Keratinocyte (primary cell): Measurements from ENCODE around the gene TXNRD1. TPM values are rescaled to one million over a fixed set of nuclear protein-coding genes. Genes with fewer than 3 reads are reported as not detected.
A peak's percentile ranks its signal among the peaks of the same experiment; 100 is the strongest.

Experiments used
- DNase-seq: peaks from one replicate; pipeline ENCODE4 v3.0.0-alpha.2; 2011; ENCODE audit warnings: low read depth, missing footprints, low spot score
- FAIRE-seq: peaks from 2 replicates; lab custom pipeline; 2011; peaks lifted over from hg19 to GRCh38; lab: Jason Lieb, UNC
- H2AFZ ChIP-seq: 2 replicates; pipeline ENCODE4 v1.6.0; 2012; ENCODE audit warnings: low read length, control low read depth, inconsistent platforms; ENCODE audit not compliant: control insufficient read depth
- H3K27ac ChIP-seq: 2 replicates; pipeline ENCODE4 v1.5.1; 2011; ENCODE audit warnings: low read length; ENCODE audit not compliant: control insufficient read depth, insufficient read depth
- H3K27me3 ChIP-seq: 3 replicates; pipeline ENCODE4 v1.6.0; 2011; ENCODE audit warnings: low read length; ENCODE audit not compliant: control insufficient read depth, insufficient read depth; ENCODE audit errors: extremely low read depth
- H3K36me3 ChIP-seq, 2 experiments: 2 replicates in 1 of 2; 3 replicates in 1 of 2; pipeline ENCODE4 v1.5.1; 2011; ENCODE audit warnings: low read length in 2 of 2, mild to moderate bottlenecking in 1 of 2; ENCODE audit not compliant: control insufficient read depth in 2 of 2, insufficient read depth in 2 of 2; ENCODE audit errors: extremely low read depth in 1 of 2
- H3K4me1 ChIP-seq: 3 replicates; pipeline ENCODE4 v1.5.1; 2011; ENCODE audit warnings: low read length; ENCODE audit not compliant: control insufficient read depth, insufficient read depth; ENCODE audit errors: extremely low read depth
- H3K4me2 ChIP-seq: 3 replicates; pipeline ENCODE4 v1.6.0; 2011; ENCODE audit warnings: low read depth, low read length; ENCODE audit not compliant: control insufficient read depth, insufficient read depth; ENCODE audit errors: extremely low read depth
- H3K4me3 ChIP-seq, 3 experiments: fragments of 200-600 bp in 1 of 3; sonication (generic) in 1 of 3; 2 replicates in 2 of 3; 3 replicates in 1 of 3; pipeline ENCODE4 v1.5.1; 2011 to 2016; ENCODE audit warnings: low read length in 3 of 3, mild to moderate bottlenecking in 3 of 3, control low read depth in 2 of 3, inconsistent platforms in 1 of 3, low read depth in 1 of 3, mixed read lengths in 1 of 3, mixed run types in 1 of 3, moderate library complexity in 1 of 3; ENCODE audit not compliant: control insufficient read depth in 2 of 3, insufficient read depth in 2 of 3; ENCODE audit errors: extremely low read depth in 1 of 3
- H3K79me2 ChIP-seq: 2 replicates; pipeline ENCODE4 v1.6.0; 2012; ENCODE audit warnings: low read length; ENCODE audit not compliant: control insufficient read depth, insufficient read depth
- H3K9ac ChIP-seq: 3 replicates; pipeline ENCODE4 v1.6.0; 2011; ENCODE audit warnings: low read length; ENCODE audit not compliant: control insufficient read depth, insufficient read depth; ENCODE audit errors: extremely low read depth
- H3K9me1 ChIP-seq: 3 replicates; pipeline ENCODE4 v1.6.0; 2011; ENCODE audit warnings: low read length; ENCODE audit not compliant: control insufficient read depth, insufficient read depth; ENCODE audit errors: extremely low read depth
- H3K9me3 ChIP-seq: 2 replicates; pipeline ENCODE4 v1.5.1; 2012; ENCODE audit warnings: low read depth, low read length; ENCODE audit not compliant: control insufficient read depth
- H4K20me1 ChIP-seq: 3 replicates; pipeline ENCODE4 v1.6.0; 2011; ENCODE audit warnings: low read length; ENCODE audit not compliant: control insufficient read depth, insufficient read depth; ENCODE audit errors: extremely low read depth
- CTCF ChIP-seq, 3 experiments: IDR thresholded peaks in 1 of 3; conservative IDR thresholded peaks in 1 of 3; optimal IDR thresholded peaks in 1 of 3; 2 replicates in 2 of 3; 3 replicates in 1 of 3; pipeline versions ENCODE3 to v1.5.1; 2011; ENCODE audit warnings: low read length in 3 of 3, mild to moderate bottlenecking in 3 of 3, moderate library complexity in 2 of 3, control low read depth in 1 of 3, inconsistent platforms in 1 of 3; ENCODE audit not compliant: insufficient read depth in 2 of 3; ENCODE audit errors: extremely low read depth in 1 of 3
- EZH2 ChIP-seq: IDR thresholded peaks from one replicate; pipeline ENCODE4 v1.6.1; 2012; ENCODE audit warnings: inconsistent platforms, mild to moderate bottlenecking, low read length, moderate library complexity
- dilution Hi-C: fragments of 300-500 bp; cut with MboI; formaldehyde crosslinking; loops from one replicate; pipeline ENCODE4 v1.7.0; 2020; ENCODE audit warnings: low sequenced_read_pairs; ENCODE audit not compliant: extremely low pct_ligation_motif_present
- polyA plus RNA-seq, 5 experiments: library from polyadenylated mRNA; depleted of rRNA in 3 of 5; stranded (reverse) in 3 of 5; stranded (forward) in 1 of 5; unstranded in 1 of 5; fragments of >200 nt; gene quantifications; 1 replicate in 1 of 5; 2 replicates in 3 of 5; 3 replicates in 1 of 5; pipeline versions ENCODE4 v1.2.1 to v1.2.3, GENCODE V29; 2011 to 2012; ENCODE audit warnings: missing spikeins in 2 of 5, low read depth in 1 of 5, low replicate concordance in 1 of 5

The TXNRD1 gene
- polyA plus RNA-seq, 1 donor (not counting 4 experiments of a cell fraction or from before 2014, with no cell fraction given), result 88.9 TPM

DNA sequence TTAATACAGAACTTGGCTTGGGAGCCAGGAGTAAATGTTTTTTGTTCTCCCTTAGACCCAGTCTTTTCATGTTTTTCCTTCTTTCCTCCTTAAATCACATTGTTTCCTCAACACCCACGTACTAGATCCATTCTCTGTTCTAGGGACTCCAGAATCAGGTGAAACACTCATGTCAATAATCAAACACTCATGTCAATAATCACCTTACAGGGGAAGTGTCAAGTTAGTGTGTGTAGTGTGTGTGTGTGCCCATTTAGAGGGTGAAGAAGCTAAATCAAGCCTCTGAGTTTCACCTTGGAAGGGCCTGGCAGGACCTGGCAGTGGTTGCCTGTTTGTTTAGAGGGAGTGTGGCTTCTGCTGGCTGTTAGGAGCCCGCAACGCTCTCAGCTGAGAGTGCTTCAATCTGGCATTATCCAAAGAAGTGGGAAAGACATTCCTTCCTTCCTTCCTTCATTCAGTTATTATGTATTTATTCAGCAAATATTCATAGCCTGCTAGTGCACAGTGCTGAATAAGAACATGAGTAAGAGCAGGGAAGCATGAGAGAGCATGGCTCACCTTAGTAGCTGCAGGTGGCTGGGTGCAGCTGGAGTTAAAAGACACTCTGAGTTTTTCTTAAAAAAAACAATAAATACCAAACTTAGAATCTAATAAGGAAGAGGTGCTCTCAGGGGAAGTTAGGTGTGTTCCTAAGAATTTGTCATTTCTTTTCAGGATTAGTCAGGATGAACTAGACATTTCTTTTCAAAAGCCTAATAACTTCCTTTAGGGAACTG, 70.3 kb downstream of the TXNRD1 start:
- H3K36me3 ChIP-seq, result peaks cover 0 to 13% of the 10 kb centered on the region in 2 experiments
- H3K4me3 ChIP-seq, result peak overlapping the region in 2 of 3 experiments; percentile 100
- no peaks in the 10 kb centered on the region for H3K9me3 ChIP-seq
- peak overlapping the region; percentile 67 for H2AFZ ChIP-seq
- DNase-seq (peak; percentile 84), FAIRE-seq (peak; percentile 43)
- peaks cover 40% of the 10 kb centered on the region for H3K79me2 ChIP-seq
- peak overlapping the region; percentile 89 for H3K4me2 ChIP-seq
- H3K9ac ChIP-seq, result peak overlapping the region; percentile 100
- H3K9me1 ChIP-seq, result no peaks in the 10 kb centered on the region
- no peaks in the 10 kb centered on the region for H3K27me3 ChIP-seq
- H4K20me1 ChIP-seq, result peaks cover 11% of the 10 kb centered on the region
- peak overlapping the region; percentile 96 for H3K27ac ChIP-seq
- TF ChIP-seq EZH2, result no peak
- no peak for TF ChIP-seq CTCF (optimal IDR thresholded peaks at IDR 0.05 in 1 of 3, IDR thresholded peaks at IDR 0.05 in 1 of 3, conservative IDR thresholded peaks at IDR 0.05 in 1 of 3; ENCODE audit: extremely low read depth in 1 of 3, insufficient read depth in 2 of 3, low read length in 3 of 3)
- H3K4me1 ChIP-seq, result peaks cover 38% of the 10 kb centered on the region
- dilution Hi-C loops, result no loop called here

DNA sequence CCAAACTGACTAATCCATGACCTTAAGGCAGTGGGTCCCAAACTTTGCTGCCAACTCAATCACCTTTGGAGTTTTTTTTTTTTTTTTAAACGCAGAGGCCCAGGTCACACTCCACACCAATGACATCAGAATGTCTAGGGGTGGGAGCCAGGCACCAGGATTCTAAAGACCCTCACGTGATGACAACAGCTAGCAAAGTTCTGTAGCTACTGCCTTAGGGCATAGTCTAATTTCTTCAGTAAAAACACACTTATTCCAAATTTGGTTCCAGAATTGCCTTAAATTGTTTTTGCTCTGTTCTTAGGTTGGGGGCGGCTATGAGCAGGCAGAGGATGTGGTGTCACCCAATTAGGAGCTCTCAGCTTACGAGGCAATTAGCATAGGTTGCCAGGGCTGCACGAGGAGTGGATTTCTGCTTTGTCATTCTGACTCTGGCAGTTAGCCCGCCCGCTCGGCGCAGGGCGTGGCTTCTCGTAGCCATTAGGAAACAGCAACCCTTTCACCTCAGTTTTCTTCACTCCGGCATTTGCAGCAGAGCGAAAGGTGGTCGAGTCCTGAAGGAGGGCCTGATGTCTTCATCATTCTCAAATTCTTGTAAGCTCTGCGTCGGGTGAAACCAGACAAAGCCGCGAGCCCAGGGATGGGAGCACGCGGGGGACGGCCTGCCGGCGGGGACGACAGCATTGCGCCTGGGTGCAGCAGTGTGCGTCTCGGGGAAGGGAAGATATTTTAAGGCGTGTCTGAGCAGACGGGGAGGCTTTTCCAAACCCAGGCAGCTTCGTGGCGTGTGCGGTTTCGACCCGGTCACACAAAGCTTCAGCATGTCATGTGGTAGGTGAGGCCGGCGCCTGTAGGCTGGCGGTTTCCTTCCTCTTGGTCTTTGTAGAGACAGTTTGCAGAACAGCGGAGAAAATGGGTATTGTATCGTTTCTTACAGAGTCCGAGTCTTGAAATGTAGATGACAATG, 71.2 kb downstream of the TXNRD1 start:
- Histone ChIP-seq H3K9me3 (no peaks in the 10 kb centered on the region), H3K27ac (peak overlapping the region; percentile 96), H3K4me2 (peak overlapping the region; percentile 99), H4K20me1 (peaks cover 12% of the 10 kb centered on the region), H3K9ac (peak overlapping the region; percentile 100), H3K9me1 (no peaks in the 10 kb centered on the region), H3K27me3 (no peaks in the 10 kb centered on the region), H3K36me3 (peaks cover 1 to 15% of the 10 kb centered on the region in 2 experiments), H3K4me3 (peak overlapping the region; percentile 73 to 100 (median 100)), H2AFZ (peak overlapping the region; percentile 28), H3K4me1 (peaks cover 35% of the 10 kb centered on the region), H3K79me2 (peaks cover 45% of the 10 kb centered on the region)
- TF ChIP-seq CTCF (optimal IDR thresholded peaks at IDR 0.05 in 1 of 3, IDR thresholded peaks at IDR 0.05 in 1 of 3, conservative IDR thresholded peaks at IDR 0.05 in 1 of 3; ENCODE audit: extremely low read depth in 1 of 3, insufficient read depth in 2 of 3, low read length in 3 of 3) (no peak), EZH2 (no peak)
- DNase-seq (peak; percentile 85), FAIRE-seq (peak; percentile 75)
- dilution Hi-C loops, result no loop called here
